Retinal pigment epithelial cell (primary cell): ENCODE results near the gene GGCT.

Experiments used
- DNase-seq: peaks from one replicate; pipeline ENCODE4 v3.0.0-alpha.2; 2010; ENCODE audit warnings: low read depth
- H3K4me3 ChIP-seq: 2 replicates; pipeline ENCODE4 v1.5.1; 2011; ENCODE audit warnings: mild to moderate bottlenecking, low read length, control low read depth, moderate library complexity
- TF ChIP-seq, protein P1 (sequence below): conservative IDR thresholded peaks from 2 replicates; pipeline ENCODE4 v1.5.1; 2011; ENCODE audit warnings: low read depth, low read length, control low read depth, inconsistent platforms

Gene GGCT

DNA sequence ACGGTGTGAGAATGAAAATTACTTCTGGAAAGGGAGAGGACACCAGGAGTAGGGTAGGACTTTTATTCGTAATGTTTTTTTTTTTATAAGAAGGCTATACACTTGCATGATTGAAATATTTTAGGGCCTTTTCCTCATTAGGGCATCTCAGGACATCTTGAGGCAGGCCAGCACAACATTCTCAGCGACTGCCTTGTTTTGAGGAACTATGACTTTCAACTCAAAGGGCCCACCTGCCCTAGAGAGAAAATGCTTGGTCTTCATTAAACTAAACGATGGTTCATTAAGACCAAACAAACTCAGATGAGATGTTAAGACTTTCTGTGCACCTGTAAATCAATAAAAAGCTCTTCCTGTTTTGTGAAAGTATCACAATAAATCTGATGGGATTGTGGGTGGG, 37.4 kb downstream of the GGCT start:
- no peak overlapping the region for H3K4me3 ChIP-seq
- TF ChIP-seq, protein P1, sequence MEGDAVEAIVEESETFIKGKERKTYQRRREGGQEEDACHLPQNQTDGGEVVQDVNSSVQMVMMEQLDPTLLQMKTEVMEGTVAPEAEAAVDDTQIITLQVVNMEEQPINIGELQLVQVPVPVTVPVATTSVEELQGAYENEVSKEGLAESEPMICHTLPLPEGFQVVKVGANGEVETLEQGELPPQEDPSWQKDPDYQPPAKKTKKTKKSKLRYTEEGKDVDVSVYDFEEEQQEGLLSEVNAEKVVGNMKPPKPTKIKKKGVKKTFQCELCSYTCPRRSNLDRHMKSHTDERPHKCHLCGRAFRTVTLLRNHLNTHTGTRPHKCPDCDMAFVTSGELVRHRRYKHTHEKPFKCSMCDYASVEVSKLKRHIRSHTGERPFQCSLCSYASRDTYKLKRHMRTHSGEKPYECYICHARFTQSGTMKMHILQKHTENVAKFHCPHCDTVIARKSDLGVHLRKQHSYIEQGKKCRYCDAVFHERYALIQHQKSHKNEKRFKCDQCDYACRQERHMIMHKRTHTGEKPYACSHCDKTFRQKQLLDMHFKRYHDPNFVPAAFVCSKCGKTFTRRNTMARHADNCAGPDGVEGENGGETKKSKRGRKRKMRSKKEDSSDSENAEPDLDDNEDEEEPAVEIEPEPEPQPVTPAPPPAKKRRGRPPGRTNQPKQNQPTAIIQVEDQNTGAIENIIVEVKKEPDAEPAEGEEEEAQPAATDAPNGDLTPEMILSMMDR, result no peak
- no peak for DNase-seq

DNA sequence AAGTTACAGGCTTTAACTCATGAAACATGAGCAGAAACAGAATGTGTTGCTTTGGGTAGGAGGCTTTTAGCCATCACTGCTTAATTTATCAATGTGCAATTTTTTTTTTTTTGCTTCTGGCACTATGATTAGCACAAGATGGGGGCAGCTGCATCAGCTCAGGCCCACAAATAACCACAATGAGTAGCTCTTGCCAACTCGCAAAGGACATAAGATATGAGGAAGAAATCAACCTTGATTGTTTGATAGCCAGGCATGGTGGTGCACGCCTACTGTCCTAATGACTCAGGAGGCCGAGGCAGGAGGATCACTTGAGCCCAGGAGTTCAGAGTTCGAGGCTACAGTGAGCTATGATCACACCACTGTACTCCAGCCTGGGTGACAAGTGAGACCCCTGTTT, 38.4 kb downstream of the GGCT start:
- H3K4me3 ChIP-seq, result no peak overlapping the region
- TF ChIP-seq, protein P1, result no peak
- DNase-seq, result no peak

DNA sequence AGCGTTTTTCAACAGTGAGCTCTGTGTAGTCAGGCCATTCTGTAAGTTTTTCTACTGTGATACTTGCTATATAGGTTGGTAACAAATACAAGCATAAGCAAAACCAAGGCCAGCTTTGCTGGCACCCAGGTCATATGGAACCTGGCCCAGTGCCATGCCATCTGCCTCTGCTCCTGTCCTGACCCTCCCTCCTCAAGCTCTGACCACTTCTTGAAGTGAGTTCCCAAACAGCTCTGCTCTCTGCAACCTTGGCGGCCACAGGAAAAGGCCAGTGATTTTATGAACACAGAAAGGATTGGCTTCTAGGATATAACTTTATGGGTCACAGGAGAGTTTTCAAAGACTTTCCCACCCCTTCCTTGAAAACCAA, 38.8 kb downstream of the GGCT start:
- no peak overlapping the region for H3K4me3 ChIP-seq
- TF ChIP-seq, protein P1, result no peak
- DNase-seq, result no peak

DNA sequence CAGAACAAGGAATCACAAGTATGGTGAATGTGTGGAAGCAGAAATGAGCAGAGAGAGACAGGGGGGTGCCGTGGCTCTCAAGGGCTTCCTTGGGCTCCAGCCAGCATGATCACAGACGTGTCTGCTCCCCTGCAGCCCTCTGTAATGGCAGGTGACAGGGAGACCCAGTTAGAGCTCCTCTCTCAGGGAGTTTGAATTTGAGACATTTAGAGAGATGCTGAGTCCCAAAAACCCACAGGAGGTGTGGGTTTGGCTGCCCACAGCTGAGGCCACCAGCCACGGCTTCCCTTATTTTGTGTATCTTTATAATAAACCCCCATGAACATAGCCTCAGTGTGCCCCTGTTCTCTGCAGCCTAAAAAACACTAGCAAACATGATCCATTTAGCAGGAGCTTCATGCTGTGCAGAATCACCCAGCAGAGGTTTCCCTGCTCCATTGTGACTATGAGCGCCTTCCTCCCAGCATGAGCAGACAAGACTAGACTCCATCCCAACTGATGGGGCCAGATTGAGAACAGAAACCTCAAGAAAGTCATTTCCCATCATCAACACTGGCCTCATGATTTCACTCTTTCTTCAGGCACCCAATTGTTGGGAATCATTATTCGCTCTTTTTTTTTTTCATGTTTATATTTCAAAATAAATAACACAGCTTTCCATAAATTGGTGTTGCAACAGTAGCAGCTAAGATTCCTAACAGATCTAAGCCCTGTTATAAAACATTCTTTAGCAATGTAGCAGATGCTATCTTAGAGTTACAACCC, 39.4 kb downstream of the GGCT start:
- H3K4me3 ChIP-seq, result no peak overlapping the region
- TF ChIP-seq, protein P1, result no peak
- no peak for DNase-seq

DNA sequence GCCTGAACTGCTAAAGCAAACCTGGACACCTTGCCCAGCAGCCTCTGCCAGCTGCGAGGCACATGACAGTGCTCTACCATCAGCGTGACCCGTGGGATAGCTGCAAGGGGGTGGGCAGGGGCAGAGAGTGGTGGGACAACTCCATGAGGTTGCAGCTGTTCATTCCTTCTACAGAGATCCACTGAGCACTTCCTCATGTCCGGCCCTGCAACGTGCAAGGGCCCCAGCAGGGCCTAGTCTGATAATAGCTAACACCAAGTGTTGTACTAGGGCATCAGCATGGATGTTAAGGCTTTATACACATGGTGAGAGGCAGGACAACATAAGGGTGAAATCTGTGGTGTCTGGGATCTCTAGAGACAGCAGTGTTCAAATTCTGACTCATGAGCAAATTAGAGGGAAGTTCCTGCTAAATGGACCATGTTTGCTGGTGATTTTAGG, 40.4 kb downstream of the GGCT start:
- TF ChIP-seq, protein P1, result no peak
- H3K4me3 ChIP-seq, result no peak overlapping the region
- no peak for DNase-seq

DNA sequence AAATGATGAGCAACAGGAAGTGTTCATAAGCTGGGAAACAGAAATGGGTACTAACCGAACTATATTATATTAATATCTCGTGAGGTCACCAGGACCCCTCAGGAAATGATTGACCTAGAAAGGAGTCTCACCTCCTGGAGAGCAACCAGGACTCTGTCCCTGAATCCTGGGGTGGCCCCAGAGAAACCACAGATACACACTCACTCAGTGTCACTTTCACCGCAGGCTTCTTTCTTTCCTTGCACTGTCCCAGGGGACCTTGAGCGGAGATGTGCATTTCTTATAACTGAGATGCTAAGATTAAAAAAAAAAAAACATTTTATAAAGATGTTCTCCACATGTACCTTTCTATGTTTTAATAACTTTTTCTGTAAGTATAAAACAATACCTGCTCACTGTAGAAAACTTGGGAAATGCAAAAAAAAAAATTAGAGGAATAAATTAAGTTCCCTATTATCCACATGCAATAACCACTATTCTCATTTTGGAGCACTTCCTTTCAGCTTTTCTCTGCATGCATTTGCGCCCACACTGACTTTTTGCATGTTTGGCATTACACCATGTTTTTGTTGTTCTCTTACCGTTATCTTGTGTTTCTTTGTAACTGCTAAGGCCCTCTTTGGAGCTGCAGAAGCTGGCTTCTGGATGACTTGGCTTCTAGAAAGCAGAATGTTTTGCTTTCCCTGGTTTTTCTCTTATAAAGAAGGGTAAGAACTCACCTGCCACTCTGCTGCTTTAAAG, 41.1 kb downstream of the GGCT start:
- no peak for DNase-seq
- TF ChIP-seq, protein P1, result no peak

DNA sequence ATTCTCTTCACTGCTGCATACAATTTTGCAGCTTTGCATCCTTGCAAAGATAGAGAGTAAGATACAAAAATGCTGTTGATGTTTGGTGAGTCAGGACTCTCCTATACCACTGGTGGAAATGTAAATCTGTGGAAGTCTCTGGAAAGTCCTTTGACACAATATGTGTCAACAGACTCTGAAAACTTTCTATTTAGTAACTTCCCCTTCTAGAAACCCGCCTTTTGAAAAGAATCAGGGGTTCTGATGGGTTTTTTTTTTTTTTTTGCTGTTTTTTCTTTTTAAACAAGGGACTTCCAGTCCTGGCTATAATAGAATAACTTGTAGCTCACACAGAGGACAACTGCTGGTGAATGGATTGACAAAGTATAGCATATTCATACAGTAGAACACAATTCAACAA, 42.5 kb downstream of the GGCT start:
- no peak for DNase-seq
- TF ChIP-seq, protein P1, result no peak
- no peak overlapping the region for H3K4me3 ChIP-seq

More for the DNA sequence above, 41.1 kb downstream of the GGCT start:
- no peak overlapping the region for H3K4me3 ChIP-seq
